Neural progenitor cell (in vitro differentiated cells): Measurements from ENCODE around the gene PLPPR3. TPM values are rescaled to one million over a fixed set of nuclear protein-coding genes. Genes with fewer than 3 reads are reported as not detected.
A peak's percentile ranks its signal among the peaks of the same experiment; 100 is the strongest.

ENCODE experiments used
- DNase-seq: peaks from one replicate; pipeline ENCODE4 v3.0.0-alpha.2; 2016; ENCODE audit warnings: low spot score
- H2AFZ ChIP-seq: fragments of 200-600 bp; sonication (generic); replicated peaks from 2 replicates; pipeline ENCODE4 v1.6.1; 2016; ENCODE audit warnings: antibody characterized with exemption
- H3F3A ChIP-seq: fragments of 200-600 bp; sonication (generic); 2 replicates; pipeline ENCODE4 v1.6.1; 2016; ENCODE audit warnings: antibody characterized with exemption, low read depth
- H3K27ac ChIP-seq: fragments of 200-600 bp; sonication (generic); 2 replicates; pipeline ENCODE4 v1.5.1; 2016; ENCODE audit warnings: mild to moderate bottlenecking
- H3K27me3 ChIP-seq: fragments of 200-600 bp; sonication (generic); 2 replicates; pipeline ENCODE4 v1.6.1; 2016; ENCODE audit warnings: mild to moderate bottlenecking, moderate library complexity
- H3K36me3 ChIP-seq: fragments of 200-600 bp; sonication (generic); 2 replicates; pipeline ENCODE4 v1.5.1; 2016
- H3K4me1 ChIP-seq: fragments of 200-600 bp; sonication (generic); 2 replicates; pipeline ENCODE4 v1.6.1; 2016; ENCODE audit warnings: mixed run types
- H3K4me2 ChIP-seq: fragments of 200-600 bp; sonication (generic); 2 replicates; pipeline ENCODE4 v1.6.1; 2016
- H3K4me3 ChIP-seq: fragments of 200-600 bp; sonication (generic); 2 replicates; pipeline ENCODE4 v1.5.1; 2016
- H3K79me2 ChIP-seq: fragments of 200-600 bp; sonication (generic); 2 replicates; pipeline ENCODE4 v1.6.1; 2016; ENCODE audit warnings: low read depth
- H3K9ac ChIP-seq: fragments of 200-600 bp; sonication (generic); 2 replicates; pipeline ENCODE4 v1.6.1; 2016
- H3K9me3 ChIP-seq: fragments of 200-600 bp; sonication (generic); 2 replicates; pipeline ENCODE4 v1.5.1; 2016; ENCODE audit warnings: low read depth
- H4K20me1 ChIP-seq: fragments of 200-600 bp; sonication (generic); 2 replicates; pipeline ENCODE4 v1.6.1; 2016; ENCODE audit warnings: low read depth
- H3K27ac Mint-ChIP-seq: 3 replicates; pipeline ENCODE4 v1.8.0; 2021; ENCODE audit warnings: mixed read lengths
- H3K27me3 Mint-ChIP-seq: 2 replicates; pipeline ENCODE4 v1.8.0; 2022; ENCODE audit warnings: low read depth, mild to moderate bottlenecking, inconsistent platforms, moderate library complexity, mixed read lengths; ENCODE audit not compliant: insufficient read depth
- H3K36me3 Mint-ChIP-seq: 3 replicates; pipeline ENCODE4 v1.8.0; 2021; ENCODE audit warnings: mixed read lengths
- H3K4me1 Mint-ChIP-seq: 3 replicates; pipeline ENCODE4 v1.8.0; 2021; ENCODE audit warnings: mixed read lengths
- H3K4me3 Mint-ChIP-seq: 3 replicates; pipeline ENCODE4 v1.8.0; 2021; ENCODE audit warnings: mild to moderate bottlenecking, moderate library complexity, mixed read lengths
- H3K9me3 Mint-ChIP-seq: 3 replicates; pipeline ENCODE4 v1.8.0; 2020; ENCODE audit warnings: mixed read lengths
- CTCF ChIP-seq: fragments of 200-600 bp; sonication (generic); IDR thresholded peaks from 2 replicates; pipeline ENCODE4 v1.5.1; 2017; ENCODE audit warnings: antibody characterized with exemption, mild to moderate bottlenecking
- EZH2 ChIP-seq: fragments of 200-600 bp; sonication (generic); IDR thresholded peaks from 2 replicates; pipeline ENCODE4 v1.6.1; 2017; ENCODE audit warnings: antibody characterized with exemption, mild to moderate bottlenecking, moderate library complexity
- EZH2phosphoT487 ChIP-seq: fragments of 200-600 bp; sonication (generic); IDR thresholded peaks from 2 replicates; pipeline ENCODE4 v1.6.1; 2017; ENCODE audit warnings: antibody characterized with exemption
- total RNA-seq: library from RNA; depleted of rRNA; stranded (reverse); fragments of >200 nt; gene quantifications from 2 replicates; pipeline ENCODE4 v1.2.3, GENCODE V29; 2015; ENCODE audit warnings: low replicate concordance

PLPPR3 gene
- total RNA-seq, 1 donor from 2014 or later: 15.6 TPM

- peak overlapping the region; percentile 29 for H3K27ac ChIP-seq
- no peaks in the 10 kb centered on the region for H3K36me3 Mint-ChIP-seq
- DNase-seq: no peak
These were observed 29.4 kb downstream of the PLPPR3 start for GRCh38 chr19:792306-792885.

GRCh38 chr19:791567-792305 lies 30.0 kb downstream of the PLPPR3 start:
- Mint-ChIP-seq H3K36me3 (no peaks in the 10 kb centered on the region), H3K9me3 (no peaks in the 10 kb centered on the region), H3K4me3 (no peak overlapping the region), H3K4me1 (peaks cover 29% of the 10 kb centered on the region), H3K27me3 (peaks cover 13% of the 10 kb centered on the region), H3K27ac (peak overlapping the region; percentile 76)
- Histone ChIP-seq H3F3A (peaks cover 37% of the 10 kb centered on the region), H4K20me1 (no peaks in the 10 kb centered on the region), H3K4me2 (no peak overlapping the region), H3K36me3 (no peaks in the 10 kb centered on the region), H3K27ac (peak overlapping the region; percentile 29), H3K9ac (no peak overlapping the region), H3K9me3 (no peaks in the 10 kb centered on the region), H2AFZ (no peak overlapping the region), H3K4me3 (no peak overlapping the region), H3K27me3 (no peaks in the 10 kb centered on the region), H3K4me1 (peaks cover 16% of the 10 kb centered on the region), H3K79me2 (no peaks in the 10 kb centered on the region)
- DNase-seq: no peak
- TF ChIP-seq EZH2phosphoT487 (no peak), EZH2 (no peak), CTCF (no peak)

More at GRCh38 chr19:792306-792885, 29.4 kb downstream of the PLPPR3 start:
- no peak overlapping the region for H3K4me3 Mint-ChIP-seq
- TF ChIP-seq CTCF (no peak), EZH2 (no peak), EZH2phosphoT487 (no peak)
- no peak overlapping the region for H3K4me2 ChIP-seq
- H3K27me3 ChIP-seq: no peaks in the 10 kb centered on the region
- peaks cover 32% of the 10 kb centered on the region for H3K4me1 Mint-ChIP-seq
- H2AFZ ChIP-seq: no peak overlapping the region
- no peaks in the 10 kb centered on the region for H4K20me1 ChIP-seq
- no peaks in the 10 kb centered on the region for H3K79me2 ChIP-seq
- H3K27me3 Mint-ChIP-seq: peaks cover 13% of the 10 kb centered on the region
- no peaks in the 10 kb centered on the region for H3K36me3 ChIP-seq
- H3K9ac ChIP-seq: no peak overlapping the region
- peaks cover 16% of the 10 kb centered on the region for H3K4me1 ChIP-seq
- no peak overlapping the region for H3K4me3 ChIP-seq
- peaks cover 36% of the 10 kb centered on the region for H3F3A ChIP-seq
- no peaks in the 10 kb centered on the region for H3K9me3 ChIP-seq
- H3K27ac Mint-ChIP-seq: no peak overlapping the region
- no peaks in the 10 kb centered on the region for H3K9me3 Mint-ChIP-seq

GRCh38 chr19:791007-791566 lies 30.7 kb downstream of the PLPPR3 start:
- Histone ChIP-seq H3F3A (peaks cover 36% of the 10 kb centered on the region), H3K9ac (no peak overlapping the region), H3K4me2 (no peak overlapping the region), H3K4me1 (peaks cover 16% of the 10 kb centered on the region), H3K27me3 (no peaks in the 10 kb centered on the region), H3K36me3 (no peaks in the 10 kb centered on the region), H3K4me3 (no peak overlapping the region), H3K27ac (no peak overlapping the region), H2AFZ (no peak overlapping the region), H3K79me2 (no peaks in the 10 kb centered on the region), H4K20me1 (no peaks in the 10 kb centered on the region), H3K9me3 (no peaks in the 10 kb centered on the region)
- Mint-ChIP-seq H3K4me3 (peak overlapping the region; percentile 50), H3K27me3 (peaks cover 13% of the 10 kb centered on the region), H3K36me3 (no peaks in the 10 kb centered on the region), H3K27ac (peak overlapping the region; percentile 74), H3K4me1 (peaks cover 27% of the 10 kb centered on the region), H3K9me3 (no peaks in the 10 kb centered on the region)
- no peak for TF ChIP-seq EZH2phosphoT487
- TF ChIP-seq EZH2: no peak
- TF ChIP-seq CTCF: no peak
- DNase-seq: no peak
